Gastrocnemius medialis (tissue), 4 donors: ENCODE results near the gene IGSF21.

Experiments used
- POLR2A ChIP-seq, 2 donors: fragments of 450-650 bp; IDR thresholded peaks; one replicate each; pipeline ENCODE4 v1.6.1; 2017; ENCODE audit warnings: antibody characterized with exemption in 2 of 2, mild to moderate bottlenecking in 2 of 2, moderate library complexity in 2 of 2
- TF ChIP-seq, protein P1 (sequence below), 5 experiments: fragments of 450-650 bp in 3 of 5; fragments of 200-600 bp in 2 of 5; sonication (generic) in 2 of 5; IDR thresholded peaks in 4 of 5; conservative IDR thresholded peaks in 1 of 5; 1 replicate in 4 of 5; 2 replicates in 1 of 5; pipeline ENCODE4 v1.5.1; 2016 to 2019; ENCODE audit warnings: antibody characterized with exemption in 5 of 5, mild to moderate bottlenecking in 3 of 5, moderate library complexity in 3 of 5

DNA sequence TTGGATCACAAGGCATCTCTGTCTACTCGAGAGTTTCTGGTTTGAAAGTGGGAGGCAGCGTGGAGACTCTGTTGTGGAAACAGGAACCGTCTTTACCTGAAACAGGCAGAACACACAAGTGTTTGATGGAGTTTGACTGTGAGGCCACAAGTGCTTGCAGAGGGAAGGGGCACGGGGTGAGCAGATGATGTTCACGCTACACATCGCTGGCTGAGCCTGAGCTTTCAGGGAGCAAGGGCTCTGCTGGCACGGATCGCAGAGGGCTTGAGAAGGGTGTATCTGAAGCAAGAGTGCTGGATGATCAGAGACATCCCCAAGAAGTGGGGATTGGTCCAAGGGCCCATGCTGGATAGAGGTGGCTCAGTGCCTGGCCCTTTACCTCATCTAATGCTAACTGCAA is 59.3 kb downstream of the IGSF21 start:
- TF ChIP-seq, protein P1, sequence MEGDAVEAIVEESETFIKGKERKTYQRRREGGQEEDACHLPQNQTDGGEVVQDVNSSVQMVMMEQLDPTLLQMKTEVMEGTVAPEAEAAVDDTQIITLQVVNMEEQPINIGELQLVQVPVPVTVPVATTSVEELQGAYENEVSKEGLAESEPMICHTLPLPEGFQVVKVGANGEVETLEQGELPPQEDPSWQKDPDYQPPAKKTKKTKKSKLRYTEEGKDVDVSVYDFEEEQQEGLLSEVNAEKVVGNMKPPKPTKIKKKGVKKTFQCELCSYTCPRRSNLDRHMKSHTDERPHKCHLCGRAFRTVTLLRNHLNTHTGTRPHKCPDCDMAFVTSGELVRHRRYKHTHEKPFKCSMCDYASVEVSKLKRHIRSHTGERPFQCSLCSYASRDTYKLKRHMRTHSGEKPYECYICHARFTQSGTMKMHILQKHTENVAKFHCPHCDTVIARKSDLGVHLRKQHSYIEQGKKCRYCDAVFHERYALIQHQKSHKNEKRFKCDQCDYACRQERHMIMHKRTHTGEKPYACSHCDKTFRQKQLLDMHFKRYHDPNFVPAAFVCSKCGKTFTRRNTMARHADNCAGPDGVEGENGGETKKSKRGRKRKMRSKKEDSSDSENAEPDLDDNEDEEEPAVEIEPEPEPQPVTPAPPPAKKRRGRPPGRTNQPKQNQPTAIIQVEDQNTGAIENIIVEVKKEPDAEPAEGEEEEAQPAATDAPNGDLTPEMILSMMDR (IDR thresholded peaks at IDR 0.05 in 4 of 5, conservative IDR thresholded peaks at IDR 0.05 in 1 of 5), result no peak
- no peak for TF ChIP-seq POLR2A (IDR thresholded peaks at IDR 0.05)
